ENCODE data around the gene GABRD.

The GABRD gene

DNA sequence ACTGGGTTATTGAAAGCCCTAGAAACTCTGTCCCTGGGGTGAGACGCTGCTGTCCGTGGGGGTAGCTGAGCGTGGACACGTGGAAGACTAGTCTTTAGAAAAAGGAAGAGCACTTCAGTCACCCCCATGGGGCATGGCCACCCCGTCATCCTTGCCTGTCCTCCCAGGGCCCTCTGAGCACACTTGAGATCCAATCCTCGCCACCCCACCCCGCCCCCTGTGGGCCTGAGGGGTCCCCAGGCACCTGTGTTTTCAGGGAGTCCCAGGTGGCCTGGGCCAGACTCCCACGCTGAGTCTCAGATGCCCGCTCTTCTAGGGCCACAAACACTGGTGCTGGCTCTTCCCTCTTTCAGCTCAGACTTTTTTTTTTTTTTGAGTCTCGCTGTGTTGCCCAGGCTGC lies 33.6 kb downstream of the GABRD start:
- no peak for TF ChIP-seq EZH2phosphoT487 (IDR thresholded peaks at IDR 0.05; ENCODE audit: borderline replicate concordance)
- TF ChIP-seq, protein P1, sequence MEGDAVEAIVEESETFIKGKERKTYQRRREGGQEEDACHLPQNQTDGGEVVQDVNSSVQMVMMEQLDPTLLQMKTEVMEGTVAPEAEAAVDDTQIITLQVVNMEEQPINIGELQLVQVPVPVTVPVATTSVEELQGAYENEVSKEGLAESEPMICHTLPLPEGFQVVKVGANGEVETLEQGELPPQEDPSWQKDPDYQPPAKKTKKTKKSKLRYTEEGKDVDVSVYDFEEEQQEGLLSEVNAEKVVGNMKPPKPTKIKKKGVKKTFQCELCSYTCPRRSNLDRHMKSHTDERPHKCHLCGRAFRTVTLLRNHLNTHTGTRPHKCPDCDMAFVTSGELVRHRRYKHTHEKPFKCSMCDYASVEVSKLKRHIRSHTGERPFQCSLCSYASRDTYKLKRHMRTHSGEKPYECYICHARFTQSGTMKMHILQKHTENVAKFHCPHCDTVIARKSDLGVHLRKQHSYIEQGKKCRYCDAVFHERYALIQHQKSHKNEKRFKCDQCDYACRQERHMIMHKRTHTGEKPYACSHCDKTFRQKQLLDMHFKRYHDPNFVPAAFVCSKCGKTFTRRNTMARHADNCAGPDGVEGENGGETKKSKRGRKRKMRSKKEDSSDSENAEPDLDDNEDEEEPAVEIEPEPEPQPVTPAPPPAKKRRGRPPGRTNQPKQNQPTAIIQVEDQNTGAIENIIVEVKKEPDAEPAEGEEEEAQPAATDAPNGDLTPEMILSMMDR (conservative IDR thresholded peaks at IDR 0.05; ENCODE audit: low read length): no peak
- H3K4me2 ChIP-seq (ENCODE audit: low read depth, low read length, poor library complexity, severe bottlenecking): no peak overlapping the region
- no peaks in the 10 kb centered on the region for H3K79me2 ChIP-seq (ENCODE audit: insufficient read depth, low read length)
- no peaks in the 10 kb centered on the region for H4K20me1 ChIP-seq (ENCODE audit: insufficient read depth, low read length, poor library complexity, severe bottlenecking)
- no peaks in the 10 kb centered on the region for H3K27me3 ChIP-seq (ENCODE audit: insufficient read depth, low read length, poor library complexity, severe bottlenecking)
- H3K9me3 ChIP-seq (ENCODE audit: insufficient read depth, low read depth, low read length): no peaks in the 10 kb centered on the region
- no peaks in the 10 kb centered on the region for H3K9me2 ChIP-seq (replicated peaks; ENCODE audit: low read depth, low read length)
- no peak overlapping the region for H3K9ac ChIP-seq (ENCODE audit: low read depth, low read length, poor library complexity, severe bottlenecking)
- no peaks in the 10 kb centered on the region for H3F3A ChIP-seq (ENCODE audit: low read depth)
- no peaks in the 10 kb centered on the region for H3K36me3 ChIP-seq (ENCODE audit: insufficient read depth, low read length)
- H3K4me1 ChIP-seq (ENCODE audit: insufficient read depth, low read length, poor library complexity, severe bottlenecking): no peaks in the 10 kb centered on the region
- no peak overlapping the region for H2AFZ ChIP-seq (ENCODE audit: low read length)
- H3K4me3 ChIP-seq (ENCODE audit: low read length, poor library complexity, severe bottlenecking): no peak overlapping the region

DNA sequence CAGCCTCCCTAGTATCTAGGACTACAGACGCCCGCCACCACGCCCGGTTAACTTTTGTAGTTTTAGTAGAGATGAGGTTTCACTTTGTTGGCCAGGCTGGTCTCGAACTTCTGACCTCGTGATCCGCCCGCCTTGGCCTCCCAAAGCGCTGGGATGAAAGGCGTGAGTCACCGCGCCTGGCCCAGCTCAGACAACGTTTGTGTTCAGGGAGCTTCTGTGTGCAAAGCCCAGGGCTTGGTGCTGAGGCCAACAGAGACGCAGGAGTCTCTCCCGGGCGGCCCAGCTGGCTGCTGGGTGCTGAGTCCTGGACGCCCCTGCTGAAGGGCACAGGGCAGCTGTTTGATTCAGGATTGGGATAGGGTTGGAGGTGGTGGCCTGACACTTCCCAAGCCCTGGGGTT lies 34.1 kb downstream of the GABRD start:
- Histone ChIP-seq H3K4me1 (ENCODE audit: insufficient read depth, low read length, poor library complexity, severe bottlenecking) (no peaks in the 10 kb centered on the region), H3F3A (ENCODE audit: low read depth) (no peaks in the 10 kb centered on the region)

DNA sequence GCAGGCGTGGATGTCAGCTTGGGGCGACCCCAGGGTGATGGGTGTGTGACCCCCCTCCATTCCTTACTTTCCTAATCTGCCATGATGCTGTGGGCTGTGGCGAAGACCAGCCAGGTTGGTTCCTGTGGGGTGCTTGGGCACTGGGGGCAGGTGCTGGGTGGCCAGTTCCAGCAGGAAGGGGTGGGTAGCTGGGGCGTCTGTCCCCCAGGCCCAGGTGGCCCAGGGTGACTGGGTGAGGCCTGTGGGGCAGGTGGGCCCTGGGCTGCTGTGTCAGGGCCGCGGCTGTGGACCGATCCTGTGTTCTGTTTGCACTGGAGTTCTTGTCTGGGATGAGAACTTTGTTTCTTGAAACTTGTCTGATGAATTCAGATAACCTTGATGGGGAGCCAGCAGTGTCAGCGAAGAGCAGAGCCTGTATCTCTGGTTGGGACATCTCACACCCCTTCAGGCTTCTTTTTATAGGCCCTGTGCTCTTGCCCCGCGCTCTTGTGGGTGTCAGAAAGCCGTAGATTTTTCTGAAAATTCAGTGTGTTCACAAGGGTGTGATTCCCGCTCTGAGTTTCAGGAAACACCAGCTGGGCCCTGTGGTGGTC lies 34.7 kb downstream of the GABRD start:
- Histone ChIP-seq H3F3A (ENCODE audit: low read depth) (no peaks in the 10 kb centered on the region), H3K4me2 (ENCODE audit: low read depth, low read length, poor library complexity, severe bottlenecking) (no peak overlapping the region), H4K20me1 (ENCODE audit: insufficient read depth, low read length, poor library complexity, severe bottlenecking) (no peaks in the 10 kb centered on the region), H3K36me3 (ENCODE audit: insufficient read depth, low read length) (no peaks in the 10 kb centered on the region), H3K4me3 (ENCODE audit: low read length, poor library complexity, severe bottlenecking) (no peak overlapping the region), H3K79me2 (ENCODE audit: insufficient read depth, low read length) (no peaks in the 10 kb centered on the region), H3K9me3 (ENCODE audit: insufficient read depth, low read depth, low read length) (no peaks in the 10 kb centered on the region), H3K9me2 (replicated peaks; ENCODE audit: low read depth, low read length) (no peaks in the 10 kb centered on the region), H3K4me1 (ENCODE audit: insufficient read depth, low read length, poor library complexity, severe bottlenecking) (no peaks in the 10 kb centered on the region), H3K27me3 (ENCODE audit: insufficient read depth, low read length, poor library complexity, severe bottlenecking) (no peaks in the 10 kb centered on the region), H2AFZ (ENCODE audit: low read length) (no peak overlapping the region), H3K9ac (ENCODE audit: low read depth, low read length, poor library complexity, severe bottlenecking) (no peak overlapping the region)
- TF ChIP-seq, protein P1 (conservative IDR thresholded peaks at IDR 0.05; ENCODE audit: low read length): no peak
- TF ChIP-seq EZH2phosphoT487 (IDR thresholded peaks at IDR 0.05; ENCODE audit: borderline replicate concordance): no peak

More for the DNA sequence above, 34.1 kb downstream of the GABRD start:
- no peaks in the 10 kb centered on the region for H3K79me2 ChIP-seq (ENCODE audit: insufficient read depth, low read length)
- H3K4me3 ChIP-seq (ENCODE audit: low read length, poor library complexity, severe bottlenecking): no peak overlapping the region
- no peaks in the 10 kb centered on the region for H3K27me3 ChIP-seq (ENCODE audit: insufficient read depth, low read length, poor library complexity, severe bottlenecking)
- no peaks in the 10 kb centered on the region for H3K36me3 ChIP-seq (ENCODE audit: insufficient read depth, low read length)
- H4K20me1 ChIP-seq (ENCODE audit: insufficient read depth, low read length, poor library complexity, severe bottlenecking): no peaks in the 10 kb centered on the region
- H3K9me3 ChIP-seq (ENCODE audit: insufficient read depth, low read depth, low read length): no peaks in the 10 kb centered on the region
- no peak overlapping the region for H3K9ac ChIP-seq (ENCODE audit: low read depth, low read length, poor library complexity, severe bottlenecking)
- H3K9me2 ChIP-seq (replicated peaks; ENCODE audit: low read depth, low read length): no peaks in the 10 kb centered on the region
- no peak for TF ChIP-seq EZH2phosphoT487 (IDR thresholded peaks at IDR 0.05; ENCODE audit: borderline replicate concordance)
- TF ChIP-seq, protein P1 (conservative IDR thresholded peaks at IDR 0.05; ENCODE audit: low read length): no peak
- no peak overlapping the region for H2AFZ ChIP-seq (ENCODE audit: low read length)
- H3K4me2 ChIP-seq (ENCODE audit: low read depth, low read length, poor library complexity, severe bottlenecking): no peak overlapping the region
